ENCODE measurements around the gene KIF1B.
"Not testable (repeated sequence)": the region's sequence is repeated elsewhere in the genome, so short reads cannot be mapped to it uniquely, and the experiment has no call there.

KIF1B gene

GRCh38 chr1:10181154-10181553, 29.2 kb upstream of the KIF1B start:
- H3K4me3 Mint-ChIP-seq: no peak overlapping the region
- H3K36me3 Mint-ChIP-seq (ENCODE audit: low read depth): peaks cover 37% of the 10 kb centered on the region
- no peak overlapping the region for H3K27ac Mint-ChIP-seq
- H3K27me3 Mint-ChIP-seq: no peaks in the 10 kb centered on the region
- no peak for DNase-seq
- H3K4me1 Mint-ChIP-seq (ENCODE audit: low read depth): peaks cover 3% of the 10 kb centered on the region
- H3K9me3 Mint-ChIP-seq: no peaks in the 10 kb centered on the region

DNA sequence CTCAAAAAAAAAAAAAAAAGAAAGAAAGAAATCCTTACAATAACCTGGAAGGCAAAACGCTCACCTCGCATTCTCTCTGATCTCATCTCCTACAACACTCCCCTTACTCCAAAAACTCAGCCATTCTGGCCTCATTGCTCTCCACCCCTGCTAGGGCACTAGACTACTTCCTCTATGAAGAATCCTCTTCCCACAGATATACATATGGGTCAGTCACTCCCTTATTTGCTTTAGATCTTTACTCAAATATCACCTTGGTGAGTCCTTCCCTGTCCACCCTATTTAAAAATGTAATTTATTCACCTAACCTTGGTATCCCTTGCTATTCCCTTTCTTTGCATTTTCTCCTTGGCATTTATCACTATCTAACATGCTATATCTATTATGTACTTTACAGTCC, 24.6 kb upstream of the KIF1B start:
- Mint-ChIP-seq H3K9me3 (peaks cover 2% of the 10 kb centered on the region), H3K27me3 (no peaks in the 10 kb centered on the region), H3K36me3 (ENCODE audit: low read depth) (peaks cover 10% of the 10 kb centered on the region), H3K27ac (no peak overlapping the region), H3K4me1 (ENCODE audit: low read depth) (peaks cover 3% of the 10 kb centered on the region), H3K4me3 (no peak overlapping the region)
- no peak for DNase-seq

- peaks cover 4% of the 10 kb centered on the region for H3K36me3 Mint-ChIP-seq (ENCODE audit: low read depth)
- H3K4me1 Mint-ChIP-seq (ENCODE audit: low read depth): peaks cover 3% of the 10 kb centered on the region
- no peaks in the 10 kb centered on the region for H3K27me3 Mint-ChIP-seq
- DNase-seq: no peak
- no peak overlapping the region for H3K4me3 Mint-ChIP-seq
- peaks cover 2% of the 10 kb centered on the region for H3K9me3 Mint-ChIP-seq
- H3K27ac Mint-ChIP-seq: no peak overlapping the region
These were observed 23.9 kb upstream of the KIF1B start for GRCh38 chr1:10186331-10187025.

- Mint-ChIP-seq H3K27me3 (no peaks in the 10 kb centered on the region), H3K9me3 (peaks cover 2% of the 10 kb centered on the region), H3K4me3 (no peak overlapping the region), H3K36me3 (ENCODE audit: low read depth) (peaks cover 4% of the 10 kb centered on the region), H3K27ac (no peak overlapping the region), H3K4me1 (ENCODE audit: low read depth) (peaks cover 3% of the 10 kb centered on the region)
- DNase-seq: no peak
These were observed 23.4 kb upstream of the KIF1B start for GRCh38 chr1:10187026-10187334.

DNA sequence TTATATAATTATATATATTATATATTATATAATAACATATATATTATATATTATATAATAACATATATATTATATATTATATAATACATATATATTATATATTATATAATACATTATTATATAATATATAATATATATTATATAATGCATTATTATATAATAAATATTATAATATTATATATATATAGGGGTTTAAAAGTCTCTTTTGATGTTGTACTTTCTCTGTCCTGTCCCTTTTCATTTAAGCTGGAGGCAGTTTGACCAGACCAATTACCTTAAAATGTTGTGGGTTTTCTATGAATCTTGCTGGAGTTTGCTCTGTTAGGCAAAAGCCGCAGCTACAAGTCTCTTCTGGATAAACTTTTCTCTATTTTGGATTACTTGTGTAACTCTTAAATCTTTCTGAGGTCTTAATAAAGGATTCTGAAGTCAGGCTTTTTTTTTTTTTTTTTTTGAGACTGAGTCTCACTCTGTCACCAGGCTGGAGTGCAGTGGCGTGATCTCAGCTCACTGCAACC, 22.2 kb upstream of the KIF1B start:
- no peaks in the 10 kb centered on the region for H3K27me3 Mint-ChIP-seq
- H3K9me3 Mint-ChIP-seq: peaks cover 2% of the 10 kb centered on the region

DNA sequence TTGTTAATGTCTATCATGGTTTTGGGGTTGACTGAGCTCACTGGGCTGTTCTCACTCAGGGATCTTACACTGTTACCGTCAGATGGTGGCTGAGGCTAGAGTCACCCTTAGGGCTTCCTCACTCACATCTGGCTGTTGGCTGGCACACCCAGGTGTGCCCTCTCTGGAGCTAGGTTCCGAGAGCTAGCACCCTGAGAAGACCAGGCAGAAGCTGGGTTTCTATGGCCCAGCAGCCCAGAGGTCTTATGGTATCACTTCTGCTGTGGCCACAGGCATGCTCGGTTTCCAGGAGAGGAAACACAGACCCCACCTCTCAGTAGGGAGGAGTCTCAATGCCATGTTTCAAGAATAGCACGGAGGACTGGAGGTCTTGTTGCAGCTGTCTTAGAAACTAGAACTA, 20.7 kb upstream of the KIF1B start:
- H3K27me3 Mint-ChIP-seq: no peaks in the 10 kb centered on the region

More for the DNA sequence above, 22.2 kb upstream of the KIF1B start:
- H3K4me3 Mint-ChIP-seq: no peak overlapping the region
- DNase-seq: no peak
- H3K27ac Mint-ChIP-seq: no peak overlapping the region
- H3K4me1 Mint-ChIP-seq (ENCODE audit: low read depth): no peaks in the 10 kb centered on the region
- no peaks in the 10 kb centered on the region for H3K36me3 Mint-ChIP-seq (ENCODE audit: low read depth)

GRCh38 chr1:10192263-10192662, 18.1 kb upstream of the KIF1B start:
- peaks cover 3% of the 10 kb centered on the region for H3K27me3 Mint-ChIP-seq
- DNase-seq: no peak
- H3K27ac Mint-ChIP-seq: no peak overlapping the region
- H3K9me3 Mint-ChIP-seq: peaks cover 2% of the 10 kb centered on the region
- H3K36me3 Mint-ChIP-seq (ENCODE audit: low read depth): no peaks in the 10 kb centered on the region
- no peaks in the 10 kb centered on the region for H3K4me1 Mint-ChIP-seq (ENCODE audit: low read depth)
- H3K4me3 Mint-ChIP-seq: no peak overlapping the region

More for the DNA sequence above, 20.7 kb upstream of the KIF1B start:
- peaks cover 2% of the 10 kb centered on the region for H3K9me3 Mint-ChIP-seq
- no peaks in the 10 kb centered on the region for H3K36me3 Mint-ChIP-seq (ENCODE audit: low read depth)
- no peak for DNase-seq
- H3K4me1 Mint-ChIP-seq (ENCODE audit: low read depth): no peaks in the 10 kb centered on the region
- no peak overlapping the region for H3K27ac Mint-ChIP-seq
- H3K4me3 Mint-ChIP-seq: no peak overlapping the region

GRCh38 chr1:10193288-10193687, 17.1 kb upstream of the KIF1B start:
- no peak overlapping the region for H3K27ac Mint-ChIP-seq

GRCh38 chr1:10195570-10195969, 14.8 kb upstream of the KIF1B start:
- H3K27me3 Mint-ChIP-seq: peaks cover 12% of the 10 kb centered on the region
- H3K36me3 Mint-ChIP-seq (ENCODE audit: low read depth): no peaks in the 10 kb centered on the region
- no peak for DNase-seq
- H3K4me1 Mint-ChIP-seq (ENCODE audit: low read depth): no peaks in the 10 kb centered on the region
- no peaks in the 10 kb centered on the region for H3K9me3 Mint-ChIP-seq
- H3K27ac Mint-ChIP-seq: no peak overlapping the region
- H3K4me3 Mint-ChIP-seq: no peak overlapping the region

More at GRCh38 chr1:10193288-10193687, 17.1 kb upstream of the KIF1B start:
- H3K27me3 Mint-ChIP-seq: peaks cover 7% of the 10 kb centered on the region
- H3K36me3 Mint-ChIP-seq (ENCODE audit: low read depth): no peaks in the 10 kb centered on the region
- no peak overlapping the region for H3K4me3 Mint-ChIP-seq
- no peak for DNase-seq
- H3K4me1 Mint-ChIP-seq (ENCODE audit: low read depth): no peaks in the 10 kb centered on the region
- H3K9me3 Mint-ChIP-seq: peaks cover under 1% of the 10 kb centered on the region

GRCh38 chr1:10196976-10197375, 13.4 kb upstream of the KIF1B start:
- no peaks in the 10 kb centered on the region for H3K36me3 Mint-ChIP-seq (ENCODE audit: low read depth)
- no peak for DNase-seq

DNA sequence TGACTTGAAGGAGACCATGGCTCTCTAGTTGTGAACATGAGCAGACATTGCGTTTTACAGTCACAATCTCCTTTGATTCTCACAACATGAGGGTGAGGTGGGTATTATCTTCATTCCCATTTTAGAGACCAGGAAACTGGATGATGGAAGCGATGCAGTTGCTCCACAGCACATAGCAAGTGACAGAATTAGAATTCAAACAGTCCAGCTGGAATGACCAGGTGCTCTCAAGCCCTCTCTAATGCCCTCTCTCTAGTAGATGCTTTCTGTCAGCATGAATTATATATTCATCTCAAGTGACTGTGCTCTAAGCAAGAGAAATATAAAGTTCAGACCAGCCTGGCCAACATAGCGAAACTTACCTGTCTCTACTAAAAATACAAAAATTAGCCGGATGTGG, 9.8 kb upstream of the KIF1B start:
- no peak overlapping the region for H3K27ac Mint-ChIP-seq

More at GRCh38 chr1:10196976-10197375, 13.4 kb upstream of the KIF1B start:
- H3K9me3 Mint-ChIP-seq: no peaks in the 10 kb centered on the region
- H3K27me3 Mint-ChIP-seq: peaks cover 16% of the 10 kb centered on the region
- no peak overlapping the region for H3K27ac Mint-ChIP-seq
- no peaks in the 10 kb centered on the region for H3K4me1 Mint-ChIP-seq (ENCODE audit: low read depth)
- H3K4me3 Mint-ChIP-seq: no peak overlapping the region

GRCh38 chr1:10204003-10204642, 6.2 kb upstream of the KIF1B start:
- Mint-ChIP-seq H3K36me3 (ENCODE audit: low read depth) (no peaks in the 10 kb centered on the region), H3K4me1 (ENCODE audit: low read depth) (peaks cover under 1% of the 10 kb centered on the region), H3K27me3 (peaks cover 12% of the 10 kb centered on the region), H3K9me3 (no peaks in the 10 kb centered on the region), H3K27ac (no peak overlapping the region), H3K4me3 (no peak overlapping the region)
- DNase-seq: no peak

More for the DNA sequence above, 9.8 kb upstream of the KIF1B start:
- H3K4me1 Mint-ChIP-seq (ENCODE audit: low read depth): no peaks in the 10 kb centered on the region
- H3K27me3 Mint-ChIP-seq: peaks cover 23% of the 10 kb centered on the region
- no peaks in the 10 kb centered on the region for H3K36me3 Mint-ChIP-seq (ENCODE audit: low read depth)
- DNase-seq: no peak
- H3K4me3 Mint-ChIP-seq: no peak overlapping the region
- no peaks in the 10 kb centered on the region for H3K9me3 Mint-ChIP-seq

- H3K4me3 Mint-ChIP-seq; H3K27ac Mint-ChIP-seq; H3K9me3 Mint-ChIP-seq; H3K36me3 Mint-ChIP-seq (ENCODE audit: low read depth); H3K4me1 Mint-ChIP-seq (ENCODE audit: low read depth); DNase-seq: not testable (repeated sequence)
- peaks cover 11% of the 10 kb centered on the region for H3K27me3 Mint-ChIP-seq
These were observed 5.2 kb upstream of the KIF1B start for GRCh38 chr1:10205206-10205605.

- peaks cover 26% of the 10 kb centered on the region for H3K4me1 Mint-ChIP-seq (ENCODE audit: low read depth)
These were observed 2.6 kb upstream of the KIF1B start for GRCh38 chr1:10207810-10208209.

DNA sequence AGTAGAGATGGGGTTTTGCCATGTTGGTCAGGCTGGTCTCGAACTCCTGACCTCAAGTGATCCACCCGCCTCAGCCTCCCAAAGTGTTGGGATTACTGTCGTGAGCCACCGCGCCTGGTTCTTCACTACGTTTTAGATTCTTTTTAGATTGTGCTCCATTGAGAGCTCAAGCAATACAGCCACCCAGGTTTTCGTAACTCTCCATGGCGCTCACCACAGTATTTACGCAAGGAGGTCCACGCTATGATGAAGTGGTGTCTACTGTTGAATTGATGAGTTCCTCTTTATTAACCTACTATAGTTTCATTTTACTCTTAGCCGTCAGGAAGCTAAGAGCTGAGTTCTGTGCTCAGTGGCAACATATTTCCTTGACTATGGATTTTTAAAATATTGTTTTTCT, 1.8 kb upstream of the KIF1B start:
- no peak overlapping the region for H3K4me3 Mint-ChIP-seq
- H3K9me3 Mint-ChIP-seq: no peaks in the 10 kb centered on the region
- H3K36me3 Mint-ChIP-seq (ENCODE audit: low read depth): peaks cover 2% of the 10 kb centered on the region
- peaks cover 31% of the 10 kb centered on the region for H3K4me1 Mint-ChIP-seq (ENCODE audit: low read depth)
- DNase-seq: no peak
- peaks cover 3% of the 10 kb centered on the region for H3K27me3 Mint-ChIP-seq
- H3K27ac Mint-ChIP-seq: no peak overlapping the region

More at GRCh38 chr1:10207810-10208209, 2.6 kb upstream of the KIF1B start:
- no peak for DNase-seq
- H3K27me3 Mint-ChIP-seq: peaks cover 6% of the 10 kb centered on the region
- no peak overlapping the region for H3K27ac Mint-ChIP-seq
- no peak overlapping the region for H3K4me3 Mint-ChIP-seq
- peaks cover 2% of the 10 kb centered on the region for H3K36me3 Mint-ChIP-seq (ENCODE audit: low read depth)
- no peaks in the 10 kb centered on the region for H3K9me3 Mint-ChIP-seq

Measured in activated T-cell treated with anti-CD3 and anti-CD28 coated beads, Interleukin-2, amount 50 U/mL, for 24 hours (primary cell).